B cell (primary cell): ENCODE measurements around the gene C19orf53. TPM values are rescaled to one million over a fixed set of nuclear protein-coding genes. Genes with fewer than 3 reads are reported as not detected.
"Not testable (repeated sequence)": the region's sequence is repeated elsewhere in the genome, so short reads cannot be mapped to it uniquely, and the experiment has no call there.

Experiments
- ATAC-seq: fragments of 200-7000 bp; cut with Tn5 transposase; one replicate; pipeline ENCODE4 v1.10.0; 2021; ENCODE audit warnings: low read depth, mild to moderate bottlenecking, moderate number of reproducible peaks, moderate library complexity
- CTCF ChIA-PET: fragments of 350-600 bp; sonication (Branson Sonifier 250); formaldehyde crosslinking; loops from one replicate; lab custom pipeline; 2021; ENCODE audit warnings: antibody characterized with exemption, inconsistent platforms; lab: Charles Lee
- POLR2A ChIA-PET: fragments of 350-600 bp; sonication (Branson Sonifier 250); formaldehyde crosslinking; loops from one replicate; lab custom pipeline; 2021; ENCODE audit warnings: antibody characterized with exemption; lab: Charles Lee
- DNase-seq: peaks from one replicate; pipeline ENCODE4 v3.0.0; 2013
- H2AFZ ChIP-seq: 2 replicates; pipeline ENCODE4 v1.6.1; 2012; ENCODE audit warnings: mild to moderate bottlenecking, low read depth, low read length; ENCODE audit not compliant: insufficient read depth, poor library complexity, severe bottlenecking
- H3K27ac ChIP-seq, 2 donors: 1 replicate in 1 of 2; 2 replicates in 1 of 2; pipeline ENCODE4 v1.5.1; 2012 to 2013; ENCODE audit warnings: low read length in 2 of 2, mild to moderate bottlenecking in 2 of 2, moderate library complexity in 1 of 2
- H3K27me3 ChIP-seq, 4 experiments: fragments of 200-600 bp in 1 of 4; sonication (generic) in 1 of 4; replicated peaks in 1 of 4; 1 replicate in 2 of 4; 2 replicates in 2 of 4; pipeline versions ENCODE4 v1.6.1 to v1.7.0; 2013 to 2016; ENCODE audit warnings: low read length in 3 of 4, mild to moderate bottlenecking in 2 of 4, mixed read lengths in 1 of 4, moderate library complexity in 1 of 4; ENCODE audit not compliant: insufficient read depth in 4 of 4, control insufficient read depth in 3 of 4; ENCODE audit errors: control extremely low read depth in 1 of 4
- H3K36me3 ChIP-seq, 2 experiments: replicated peaks in 1 of 2; 1 replicate in 1 of 2; 2 replicates in 1 of 2; pipeline versions ENCODE4 v1.6.1 to v1.7.1; 2013; ENCODE audit warnings: low read length in 1 of 2; ENCODE audit not compliant: insufficient read depth in 2 of 2, control insufficient read depth in 1 of 2; ENCODE audit errors: control extremely low read depth in 1 of 2, extremely low read depth in 1 of 2
- H3K4me1 ChIP-seq, 2 donors: fragments of 200-600 bp in 1 of 2; sonication (generic) in 1 of 2; 1 replicate in 1 of 2; 2 replicates in 1 of 2; pipeline versions ENCODE4 v1.5.1 to v1.6.1; 2013 to 2017; ENCODE audit warnings: low read length in 2 of 2; ENCODE audit not compliant: control insufficient read depth in 2 of 2, insufficient read depth in 2 of 2
- H3K4me2 ChIP-seq: replicated peaks from 2 replicates; pipeline ENCODE3; 2012; ENCODE audit warnings: mild to moderate bottlenecking, low read depth, low read length; ENCODE audit not compliant: poor library complexity, severe bottlenecking
- H3K4me3 ChIP-seq, 5 experiments: fragments of 200-600 bp in 1 of 5; sonication (generic) in 1 of 5; 1 replicate in 3 of 5; 2 replicates in 2 of 5; pipeline versions ENCODE4 v1.5.1 to v1.7.0; 2011 to 2016; ENCODE audit warnings: low read length in 4 of 5, mild to moderate bottlenecking in 4 of 5, low read depth in 2 of 5, control low read depth in 1 of 5, moderate library complexity in 1 of 5; ENCODE audit not compliant: insufficient read depth in 1 of 5; ENCODE audit errors: control extremely low read depth in 1 of 5, extremely low read depth in 1 of 5
- H3K79me2 ChIP-seq: fragments of 200-600 bp; sonication (generic); one replicate; pipeline ENCODE4 v1.6.0; 2016; ENCODE audit warnings: low read length; ENCODE audit not compliant: control insufficient read depth, insufficient read depth
- H3K9ac ChIP-seq: fragments of 200-600 bp; sonication (generic); 2 replicates; pipeline ENCODE4 v1.6.1; 2017; ENCODE audit warnings: mild to moderate bottlenecking, low read length, moderate library complexity
- H3K9me3 ChIP-seq, 3 donors: one replicate each; pipeline versions ENCODE4 v1.6.1 to v1.7.1; 2013; ENCODE audit warnings: low read length in 2 of 3; ENCODE audit not compliant: control insufficient read depth in 2 of 3, insufficient read depth in 1 of 3; ENCODE audit errors: control extremely low read depth in 1 of 3
- H4K20me1 ChIP-seq: 2 replicates; pipeline ENCODE4 v1.6.0; 2012; ENCODE audit warnings: mild to moderate bottlenecking, low read length; ENCODE audit not compliant: insufficient read depth, control insufficient read depth, poor library complexity, severe bottlenecking
- H3K27ac Mint-ChIP-seq: one replicate; pipeline ENCODE4 v1.8.0; 2021; ENCODE audit warnings: mixed read lengths
- H3K27me3 Mint-ChIP-seq: one replicate; pipeline ENCODE4 v1.8.0; 2021; ENCODE audit warnings: mixed read lengths
- H3K4me1 Mint-ChIP-seq: one replicate; pipeline ENCODE4 v1.8.0; 2021; ENCODE audit warnings: mixed read lengths
- H3K4me3 Mint-ChIP-seq: one replicate; pipeline ENCODE4 v1.8.0; 2021; ENCODE audit warnings: mixed read lengths
- H3K9me3 Mint-ChIP-seq: one replicate; pipeline ENCODE4 v1.8.0; 2022; ENCODE audit warnings: mixed read lengths; ENCODE audit not compliant: insufficient read depth
- CTCF ChIP-seq: fragments of 200-600 bp; IDR thresholded peaks from one replicate; pipeline ENCODE4 v1.8.0; 2022; ENCODE audit warnings: antibody characterized with exemption, mild to moderate bottlenecking
- EZH2 ChIP-seq: IDR thresholded peaks from 2 replicates; pipeline ENCODE4 v1.6.1; 2012; ENCODE audit warnings: borderline replicate concordance, low read depth, mild to moderate bottlenecking, moderate library complexity, low read length; ENCODE audit not compliant: insufficient read depth, poor library complexity, severe bottlenecking
- WGBS: methylation state at CpG from one replicate; pipeline ENCODE4 v1.1.5; 2013; ENCODE audit warnings: missing lambda C conversion rate; ENCODE audit not compliant: insufficient coverage; 5-methylcytosine and 5-hydroxymethylcytosine counted together
- intact Hi-C: fragments of 100-400 bp; cut with micrococcal nuclease; formaldehyde crosslinking; loops from one replicate; pipeline ENCODE4 v1.10.0; 2022
- polyA plus RNA-seq: library from polyadenylated mRNA; depleted of rRNA; stranded (reverse); fragments of >200 nt; gene quantifications from 2 replicates; pipeline ENCODE4 v1.2.3, GENCODE V29; 2012
- total RNA-seq, 2 donors: library from RNA; stranded (reverse); fragments of 120-200 nt in 1 of 2; gene quantifications; 1 replicate in 1 of 2; 2 replicates in 1 of 2; pipeline versions ENCODE4 v1.2.3 to v1.2.4, GENCODE V29; 2013 to 2022

The C19orf53 gene
- total and polyA plus RNA-seq, 2 donors (not counting 1 experiment from before 2014, with no cell fraction given) = 62.5 to 110 TPM

- Histone ChIP-seq H3K4me2 (no peak overlapping the region), H2AFZ (no peak overlapping the region), H3K9me3 (peaks cover 0 to 5% (median 0%) of the 10 kb centered on the region in 3 donors), H3K4me1 (peaks cover 11 to 15% of the 10 kb centered on the region in 2 donors), H3K27me3 (no peaks in the 10 kb centered on the region), H3K36me3 (peaks cover 3 to 28% of the 10 kb centered on the region in 2 experiments), H3K9ac (no peak overlapping the region), H3K27ac (no peak overlapping the region), H3K79me2 (peaks cover 27% of the 10 kb centered on the region), H3K4me3 (no peak overlapping the region), H4K20me1 (no peaks in the 10 kb centered on the region)
- Mint-ChIP-seq H3K4me3 (no peak overlapping the region), H3K27ac (no peak overlapping the region), H3K27me3 (no peaks in the 10 kb centered on the region), H3K4me1 (peaks cover 28% of the 10 kb centered on the region), H3K9me3 (no peaks in the 10 kb centered on the region)
- ATAC-seq (no peak), DNase-seq (no peak)
- ChIA-PET CTCF (interaction anchor here (0.6 kb wide), 1 partner anchor 18 kb away, joined by 4 read pairs; no protein-coding TSS in a partner anchor), POLR2A (no interaction called here)
- TF ChIP-seq EZH2 = no peak
- no peak for TF ChIP-seq CTCF
- 97% methylated on average over 16 of the region's 16 CpGs for WGBS
- intact Hi-C loops = no loop called here
Observed at GRCh38 chr19:13751436-13751835, 22.8 kb upstream of the C19orf53 start.

- H2AFZ ChIP-seq, H3K27ac Mint-ChIP-seq, H3K4me3 ChIP-seq, intact Hi-C loops, H3K9ac ChIP-seq, H3K4me3 Mint-ChIP-seq, POLR2A ChIA-PET, ATAC-seq, H4K20me1 ChIP-seq, H3K4me1 ChIP-seq, DNase-seq, H3K27me3 Mint-ChIP-seq, H3K27ac ChIP-seq, H3K9me3 Mint-ChIP-seq, H3K4me2 ChIP-seq, CTCF ChIA-PET, H3K27me3 ChIP-seq, H3K9me3 ChIP-seq: not testable (repeated sequence)
- H3K79me2 ChIP-seq = peaks cover 18% of the 10 kb centered on the region
- peaks cover 3 to 46% of the 10 kb centered on the region in 2 experiments for H3K36me3 ChIP-seq
- WGBS = 81% methylated on average over 5 of the region's 7 CpGs
- peaks cover 12% of the 10 kb centered on the region for H3K4me1 Mint-ChIP-seq
Observed at GRCh38 chr19:13753622-13754021, 20.6 kb upstream of the C19orf53 start.
